ENCODE measurements around the gene ACACA.

ACACA gene

GRCh38 chr17:37274461-37274860, 132.2 kb downstream of the ACACA start:
- TF ChIP-seq CTCF (conservative IDR thresholded peaks at IDR 0.05) (no peak), ZFX (IDR thresholded peaks at IDR 0.05) (no peak)
- peak overlapping the region; percentile 98 for H3K27ac ChIP-seq

- TF ChIP-seq ZFX (IDR thresholded peaks at IDR 0.05), result no peak
- no peak for TF ChIP-seq CTCF (conservative IDR thresholded peaks at IDR 0.05)
- peak overlapping the region; percentile 98; the same call in 1 of the 2 replicates for H3K27ac ChIP-seq
Measured at GRCh38 chr17:37273409-37274051, 133.1 kb downstream of the ACACA start.

- no peak overlapping the region; the same call in 1 of the 2 replicates for H3K27ac ChIP-seq
- TF ChIP-seq CTCF (conservative IDR thresholded peaks at IDR 0.05) (no peak), ZFX (IDR thresholded peaks at IDR 0.05) (no peak)
Measured at GRCh38 chr17:37265446-37266173, 141.0 kb downstream of the ACACA start.

GRCh38 chr17:37261286-37261685, 145.3 kb downstream of the ACACA start:
- no peak overlapping the region for H3K27ac ChIP-seq
- TF ChIP-seq CTCF (conservative IDR thresholded peaks at IDR 0.05) (no peak), ZFX (IDR thresholded peaks at IDR 0.05) (no peak)

- no peak for TF ChIP-seq ZFX (IDR thresholded peaks at IDR 0.05)
- TF ChIP-seq CTCF (conservative IDR thresholded peaks at IDR 0.05), result no peak
- no peak overlapping the region for H3K27ac ChIP-seq
Measured at GRCh38 chr17:37259030-37259735, 147.5 kb downstream of the ACACA start.

- TF ChIP-seq CTCF (conservative IDR thresholded peaks at IDR 0.05), result no peak
Measured at GRCh38 chr17:37256627-37257026, 150.0 kb downstream of the ACACA start.

GRCh38 chr17:37255432-37255831, 151.2 kb downstream of the ACACA start:
- peak overlapping the region; percentile 34 for H3K27ac ChIP-seq
- TF ChIP-seq CTCF (conservative IDR thresholded peaks at IDR 0.05), result no peak
- no peak for TF ChIP-seq ZFX (IDR thresholded peaks at IDR 0.05)

More at GRCh38 chr17:37256627-37257026, 150.0 kb downstream of the ACACA start:
- no peak overlapping the region for H3K27ac ChIP-seq

All from C4-2B (cell line).